Right lobe of liver (tissue), 6 donors: Measurements from ENCODE around the gene SMARCC1. TPM values are rescaled to one million over a fixed set of nuclear protein-coding genes. Genes with fewer than 3 reads are reported as not detected.

ENCODE experiments used
- ATAC-seq, 4 donors: fragments of 200-7000 bp; cut with Tn5 transposase; one replicate each; pipeline ENCODE4 v1.9.1; 2020; ENCODE audit warnings: mild to moderate bottlenecking in 4 of 4, moderate library complexity in 4 of 4
- DNase-seq, 3 donors: peaks; one replicate each; pipeline ENCODE4 v3.0.0-alpha.2; 2020
- H3K27ac ChIP-seq, 3 donors: fragments of 200-600 bp; one replicate each; pipeline ENCODE4 v1.8.0; 2022
- H3K27me3 ChIP-seq, 2 donors: fragments of 200-600 bp; one replicate each; pipeline ENCODE4 v1.8.0; 2022
- H3K36me3 ChIP-seq, 4 donors: fragments of 200-600 bp; sonication (generic) in 1 of 4; one replicate each; pipeline versions ENCODE4 v1.5.1 to v1.8.0; 2017 to 2022; ENCODE audit warnings: control low read depth in 1 of 4
- H3K4me1 ChIP-seq, 4 donors: fragments of 200-600 bp; sonication (generic) in 1 of 4; one replicate each; pipeline versions ENCODE4 v1.5.1 to v1.8.0; 2017 to 2022; ENCODE audit warnings: control low read depth in 1 of 4
- H3K4me3 ChIP-seq, 3 donors: fragments of 200-600 bp; one replicate each; pipeline ENCODE4 v1.8.0; 2022
- H3K9me3 ChIP-seq, 4 donors: fragments of 200-600 bp; sonication (generic) in 1 of 4; one replicate each; pipeline versions ENCODE4 v1.5.1 to v1.8.0; 2017 to 2022; ENCODE audit warnings: control low read depth in 1 of 4
- CTCF ChIP-seq, 4 donors: fragments of 200-600 bp in 3 of 4; fragments of 450-650 bp in 1 of 4; IDR thresholded peaks; one replicate each; pipeline versions ENCODE4 v1.5.1 to v1.8.0; 2016 to 2022; ENCODE audit warnings: antibody characterized with exemption in 4 of 4, mild to moderate bottlenecking in 2 of 4
- POLR2A ChIP-seq: fragments of 450-650 bp; IDR thresholded peaks from one replicate; pipeline ENCODE4 v1.6.1; 2017; ENCODE audit warnings: antibody characterized with exemption, mild to moderate bottlenecking
- WGBS: methylation state at CpG from one replicate; pipeline ENCODE4 v1.1.6; 2018; ENCODE audit warnings: low coverage, low lambda C conversion rate; ENCODE audit not compliant: insufficient coverage; ENCODE audit errors: missing lambda C conversion rate; 5-methylcytosine and 5-hydroxymethylcytosine counted together
- intact Hi-C, 2 donors: fragments of 100-400 bp; cut with DNase I; formaldehyde crosslinking; loops; one replicate each; pipeline versions ENCODE4 v1.11.2 to v1.14.1; 2022
- total RNA-seq, 6 experiments: library from RNA; depleted of rRNA in 2 of 6; stranded (reverse); fragments of >200 nt in 2 of 6; fragmentation: NEBNext Ultra II Directional in 3 of 6; extraction: Animal tissue kit (Norgen Biotek cat#: 25700) in 3 of 6; gene quantifications; one replicate each; pipeline versions ENCODE4 v1.1.0 to v1.2.4, GENCODE V29; 2016 to 2023
- donor health status: DM: no; HTN: yes; CAD: no.
- donor health status: DM: no; HTN: no; CAD: no.
- donor health status: DM: no; HTN: no; CAD: no.
- donor health status: DM: no; HTN: yes; CAD: no.
- donor health status: DM: no; HTN: yes; CAD: no.

The SMARCC1 gene
- total RNA-seq, 6 experiments from 2014 or later, result 15.6 to 32.0 (median 24.1) TPM

- Histone ChIP-seq H3K27me3 (no peaks in the 10 kb centered on the region), H3K27ac (no peak overlapping the region), H3K4me3 (no peak overlapping the region), H3K36me3 (peaks cover 0 to 35% (median 2%) of the 10 kb centered on the region in 4 donors), H3K9me3 (no peaks in the 10 kb centered on the region), H3K4me1 (no peaks in the 10 kb centered on the region)
- TF ChIP-seq POLR2A, result no peak
- no peak for TF ChIP-seq CTCF (IDR thresholded peaks at IDR 0.05)
- DNase-seq (no peak), ATAC-seq (no peak)
- intact Hi-C loops, result no loop called here
Measured at GRCh38 chr3:47603332-47603731, 178.4 kb downstream of the SMARCC1 start.

DNA sequence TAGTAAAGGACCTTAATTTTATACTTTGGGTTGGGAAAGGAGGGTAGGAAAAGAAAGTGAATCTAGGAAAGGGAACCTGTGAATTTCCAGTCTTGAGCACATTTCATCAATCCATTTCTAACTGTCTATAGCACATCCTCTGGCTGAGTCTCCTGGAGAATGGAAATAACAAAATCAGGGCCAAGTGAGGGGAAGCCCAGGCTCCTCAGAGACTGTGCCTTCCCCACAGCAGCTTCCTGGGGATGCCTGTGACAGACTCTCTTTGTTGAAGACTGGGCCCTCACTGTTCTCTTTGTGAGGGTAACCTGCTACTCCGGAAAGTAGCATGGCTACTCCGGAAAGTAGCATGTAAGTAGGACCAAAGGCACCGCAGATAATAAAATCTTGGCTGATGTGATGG, 180.4 kb downstream of the SMARCC1 start:
- H3K36me3 ChIP-seq, result peaks cover 0 to 31% (median 0%) of the 10 kb centered on the region in 4 donors

GRCh38 chr3:47594792-47595191, 186.9 kb downstream of the SMARCC1 start:
- Histone ChIP-seq H3K27ac (no peak overlapping the region), H3K27me3 (no peaks in the 10 kb centered on the region), H3K4me3 (no peak overlapping the region), H3K4me1 (no peaks in the 10 kb centered on the region), H3K9me3 (no peaks in the 10 kb centered on the region), H3K36me3 (peaks cover 0 to 16% (median under 1%) of the 10 kb centered on the region in 4 donors)
- DNase-seq (no peak), ATAC-seq (no peak)
- intact Hi-C loops, result no loop called here
- TF ChIP-seq POLR2A (no peak), CTCF (IDR thresholded peaks at IDR 0.05) (no peak)
- WGBS, result 76% methylated on average over 2 of the region's 3 CpGs

More for the DNA sequence above, 180.4 kb downstream of the SMARCC1 start:
- H3K27me3 ChIP-seq, result no peaks in the 10 kb centered on the region
- no peaks in the 10 kb centered on the region for H3K9me3 ChIP-seq
- no peak overlapping the region for H3K27ac ChIP-seq
- 79% methylated on average over 2 of the region's 3 CpGs for WGBS
- no peak overlapping the region for H3K4me3 ChIP-seq
- DNase-seq (no peak), ATAC-seq (no peak)
- H3K4me1 ChIP-seq, result no peaks in the 10 kb centered on the region
- TF ChIP-seq CTCF (IDR thresholded peaks at IDR 0.05) (no peak), POLR2A (no peak)
- intact Hi-C loops, result no loop called here

GRCh38 chr3:47592066-47592795, 189.5 kb downstream of the SMARCC1 start:
- TF ChIP-seq POLR2A (no peak), CTCF (IDR thresholded peaks at IDR 0.05) (no peak)
- Histone ChIP-seq H3K27ac (no peak overlapping the region), H3K36me3 (peaks cover 0 to 33% (median 9%) of the 10 kb centered on the region in 4 donors), H3K27me3 (no peaks in the 10 kb centered on the region), H3K9me3 (no peaks in the 10 kb centered on the region), H3K4me3 (no peak overlapping the region), H3K4me1 (no peaks in the 10 kb centered on the region)
- WGBS, result 89% methylated on average over 4 of the region's 4 CpGs
- ATAC-seq (no peak), DNase-seq (no peak)
- intact Hi-C loops, result no loop called here
